HG03521 (cell line): ENCODE measurements around the gene IL12A.

ENCODE experiments used
- ATAC-seq: cut with Tn5 transposase; IDR thresholded peaks from one replicate; pipeline ENCODE4 v1.9.1; 2021; ENCODE audit warnings: mild to moderate bottlenecking, moderate library complexity; ENCODE audit not compliant: unreplicated experiment

The IL12A gene

DNA sequence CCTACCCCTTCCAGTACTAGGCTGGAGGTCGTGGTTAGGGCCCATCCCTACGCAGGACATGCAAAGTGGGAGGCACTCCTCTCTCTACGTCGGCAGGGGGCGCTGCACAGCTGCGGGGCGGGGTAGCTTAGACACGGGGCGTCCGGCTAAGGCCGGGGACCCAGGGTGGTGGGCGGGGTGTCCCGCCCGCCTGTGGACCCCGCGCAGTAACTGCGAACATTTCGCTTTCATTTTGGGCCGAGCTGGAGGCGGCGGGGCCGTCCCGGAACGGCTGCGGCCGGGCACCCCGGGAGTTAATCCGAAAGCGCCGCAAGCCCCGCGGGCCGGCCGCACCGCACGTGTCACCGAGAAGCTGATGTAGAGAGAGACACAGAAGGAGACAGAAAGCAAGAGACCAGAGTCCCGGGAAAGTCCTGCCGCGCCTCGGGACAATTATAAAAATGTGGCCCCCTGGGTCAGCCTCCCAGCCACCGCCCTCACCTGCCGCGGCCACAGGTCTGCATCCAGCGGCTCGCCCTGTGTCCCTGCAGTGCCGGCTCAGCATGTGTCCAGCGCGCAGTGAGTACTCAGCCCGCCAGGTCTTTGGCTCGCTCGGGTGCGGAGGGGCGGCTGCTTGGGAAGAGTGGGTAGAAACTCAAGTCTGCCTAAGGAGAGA is at the start of gene IL12A:
IL12A (plus strand) TSS at position 219 of the 655 bp plus-strand sequence.
- ATAC-seq: peak; percentile 96

DNA sequence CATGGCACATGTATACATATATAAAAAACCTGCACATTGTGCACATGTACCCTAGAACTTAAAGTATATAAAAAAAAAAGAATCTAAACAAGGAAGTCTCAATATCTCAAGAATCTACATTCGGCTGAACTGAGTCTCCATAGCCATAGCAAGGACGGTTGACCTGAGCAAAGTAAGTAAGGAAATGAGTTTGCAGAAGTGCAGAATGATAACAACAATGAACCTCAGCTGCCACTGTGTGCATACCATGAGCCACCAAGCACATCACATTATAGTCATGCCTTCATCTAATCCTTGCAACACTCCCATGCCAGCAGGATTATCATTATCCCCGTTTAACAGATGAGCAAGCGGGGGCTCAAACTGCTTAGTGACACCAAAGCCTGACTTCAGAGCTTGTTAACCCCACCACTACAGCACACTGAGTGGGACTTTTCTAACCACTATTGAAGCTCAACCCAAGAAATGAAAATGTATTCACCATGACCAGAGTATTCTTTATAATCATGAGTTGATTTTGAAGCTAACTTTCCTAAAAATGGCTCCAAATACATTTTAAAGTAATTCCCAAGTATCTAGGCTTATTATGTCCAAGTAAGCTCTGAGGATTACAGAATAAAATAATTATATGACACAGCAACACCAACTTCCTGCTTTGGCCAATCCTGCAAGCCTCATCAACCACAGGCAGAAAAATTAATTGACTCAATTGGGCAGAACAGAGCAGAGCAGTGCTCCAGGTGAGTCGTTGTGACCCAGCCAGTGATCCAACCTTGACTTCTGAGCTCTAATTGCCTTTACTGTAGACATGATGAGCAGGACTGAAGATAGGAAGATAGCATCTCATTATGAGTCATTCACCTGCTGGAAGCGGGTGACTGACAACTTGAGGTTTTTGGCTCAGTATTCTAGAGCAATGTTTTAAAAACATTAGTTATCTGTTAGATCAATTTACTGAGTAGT is 47.3 kb upstream of the IL12A start:
- ATAC-seq: peak; percentile 62

DNA sequence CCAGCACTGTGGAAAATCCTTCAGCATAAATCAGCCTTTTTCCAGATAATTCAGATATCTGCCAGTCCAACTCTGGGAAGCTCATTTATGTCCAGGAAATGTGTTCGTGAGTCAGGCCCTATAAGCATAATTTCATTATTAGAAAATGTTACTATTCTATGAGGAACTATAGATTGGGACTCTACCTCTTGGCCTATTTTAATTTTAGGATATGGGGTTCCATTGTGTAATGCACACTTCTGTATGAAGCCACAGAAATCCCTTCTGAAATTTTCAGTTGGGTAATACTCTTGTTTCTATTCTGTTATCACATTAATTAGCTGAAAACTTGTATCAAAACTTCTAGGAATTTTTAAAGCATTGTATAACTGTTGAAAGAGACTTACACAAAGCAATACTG is 43.9 kb upstream of the IL12A start:
- no peak for ATAC-seq

DNA sequence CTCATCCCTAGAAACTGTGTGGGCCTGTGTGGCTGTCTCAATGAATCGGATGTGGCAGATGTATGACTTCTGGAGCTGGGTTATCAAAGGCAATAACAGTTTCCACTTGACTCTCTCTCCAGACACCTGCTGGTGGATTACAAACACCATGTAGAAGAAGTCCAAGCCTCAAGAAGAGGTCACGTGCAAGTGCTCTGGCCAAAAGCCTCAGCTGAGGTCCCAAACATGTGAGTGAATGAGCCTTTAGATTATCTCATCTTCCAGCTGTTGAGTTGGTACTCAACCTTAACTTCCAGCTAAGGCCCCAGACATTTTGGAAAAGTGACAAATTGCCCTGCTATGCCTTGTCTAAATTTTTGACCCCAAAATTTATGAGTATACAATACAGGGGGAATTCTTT is 42.7 kb upstream of the IL12A start:
- ATAC-seq: no peak

DNA sequence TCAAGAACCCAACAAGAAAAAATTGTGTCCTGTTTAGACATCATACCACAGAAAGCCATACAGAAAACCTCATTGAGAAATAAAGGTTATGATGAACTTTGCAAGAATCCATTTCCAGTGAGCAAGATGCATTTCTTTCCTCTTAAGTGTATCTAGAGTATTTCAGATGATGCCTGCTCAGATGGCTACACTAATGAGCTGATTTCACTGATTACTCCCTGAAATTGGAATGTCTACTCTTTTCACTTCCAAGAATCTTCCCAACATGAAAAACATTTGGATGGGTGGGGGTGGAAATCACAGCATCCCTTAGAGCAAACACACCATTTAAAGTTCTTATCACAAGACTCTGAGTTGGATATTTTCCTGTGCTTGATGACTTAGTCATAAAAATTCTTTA is 41.4 kb upstream of the IL12A start:
- no peak for ATAC-seq

DNA sequence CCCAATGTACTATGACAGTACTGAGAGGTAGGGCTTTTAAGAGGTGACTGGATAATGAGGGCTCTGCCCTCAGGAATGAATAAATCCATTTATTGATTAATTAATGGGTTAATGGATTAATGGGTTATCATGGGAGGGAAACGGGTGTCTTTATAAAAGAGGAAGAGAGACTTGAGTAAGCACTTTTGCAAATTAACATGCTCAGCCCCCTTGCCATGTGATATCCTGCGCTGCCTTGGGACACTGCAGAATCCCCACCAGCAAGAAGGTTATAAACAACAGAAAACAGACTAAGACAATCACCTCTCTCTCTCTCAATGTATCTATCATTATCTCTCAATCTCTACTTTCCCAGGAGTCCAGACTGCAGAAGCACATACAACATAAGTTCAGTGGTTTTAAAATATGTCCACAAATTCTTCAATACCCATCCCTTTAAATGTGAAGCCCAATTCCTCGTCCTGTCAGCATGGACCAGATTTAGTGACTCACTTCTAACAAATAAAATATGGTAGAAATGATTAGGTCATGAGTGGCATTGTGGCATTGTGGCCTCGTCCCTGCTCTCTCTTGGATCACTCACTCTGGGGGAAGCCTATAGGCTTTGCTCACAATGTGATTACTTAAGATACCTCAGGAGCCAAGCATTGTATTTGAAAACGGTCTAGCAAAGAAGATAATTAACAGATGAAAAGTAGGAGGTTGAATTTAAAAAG is 40.0 kb upstream of the IL12A start:
- ATAC-seq: no peak

DNA sequence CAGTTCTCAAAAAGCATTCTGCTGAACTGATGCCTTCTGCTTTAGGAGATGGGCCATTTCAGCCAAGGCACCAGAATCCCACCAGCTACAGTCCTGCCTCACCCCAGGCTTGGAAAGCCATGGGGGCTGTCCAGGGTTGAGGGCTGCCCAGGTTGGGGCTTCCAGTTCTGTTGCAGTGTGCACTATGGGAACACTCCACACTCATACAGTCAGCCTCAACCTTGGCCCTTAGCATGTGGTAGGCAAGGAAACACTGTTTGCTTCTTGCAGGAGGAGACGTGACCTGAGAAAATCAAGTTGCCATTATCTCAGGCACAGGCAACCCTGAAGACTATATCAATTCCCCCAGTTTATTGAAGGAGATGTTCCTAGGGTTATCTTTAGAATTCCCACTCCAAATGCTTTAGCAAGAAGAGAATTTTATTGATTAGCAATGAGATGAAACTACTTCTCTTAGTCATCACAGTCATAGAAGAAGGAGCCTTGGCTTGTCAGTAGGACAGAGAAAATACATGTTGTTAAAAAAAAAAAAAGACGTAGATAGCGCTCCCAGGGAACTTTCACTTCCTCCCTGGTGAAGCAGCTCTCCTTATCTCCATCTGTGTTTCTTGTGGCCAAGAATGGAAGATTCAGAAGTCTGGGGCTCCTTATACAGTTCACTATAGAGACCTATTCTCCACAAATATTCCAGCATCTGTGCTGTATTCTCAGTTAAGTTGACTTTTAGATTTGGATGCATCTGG is 38.3 kb upstream of the IL12A start:
- ATAC-seq: no peak

DNA sequence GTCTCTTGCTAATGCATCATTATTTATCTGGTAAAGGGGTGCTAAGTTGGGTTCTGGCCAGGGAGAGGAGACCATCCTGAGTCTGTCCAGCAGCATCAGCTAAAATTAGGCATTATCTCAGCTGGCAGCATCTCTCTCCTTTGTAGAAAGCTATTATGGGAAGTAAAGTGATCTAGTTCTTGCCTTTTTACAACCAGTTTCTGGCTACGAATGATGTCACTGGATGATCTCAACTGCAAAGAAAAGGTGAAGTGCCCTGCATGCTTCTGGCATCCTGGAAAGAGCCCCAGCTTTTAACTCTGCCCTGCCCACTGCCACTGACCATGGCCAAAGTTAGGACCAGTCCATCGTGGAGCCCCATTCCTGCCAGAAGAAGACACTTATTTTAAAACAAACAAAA is 37.1 kb upstream of the IL12A start:
- no peak for ATAC-seq

DNA sequence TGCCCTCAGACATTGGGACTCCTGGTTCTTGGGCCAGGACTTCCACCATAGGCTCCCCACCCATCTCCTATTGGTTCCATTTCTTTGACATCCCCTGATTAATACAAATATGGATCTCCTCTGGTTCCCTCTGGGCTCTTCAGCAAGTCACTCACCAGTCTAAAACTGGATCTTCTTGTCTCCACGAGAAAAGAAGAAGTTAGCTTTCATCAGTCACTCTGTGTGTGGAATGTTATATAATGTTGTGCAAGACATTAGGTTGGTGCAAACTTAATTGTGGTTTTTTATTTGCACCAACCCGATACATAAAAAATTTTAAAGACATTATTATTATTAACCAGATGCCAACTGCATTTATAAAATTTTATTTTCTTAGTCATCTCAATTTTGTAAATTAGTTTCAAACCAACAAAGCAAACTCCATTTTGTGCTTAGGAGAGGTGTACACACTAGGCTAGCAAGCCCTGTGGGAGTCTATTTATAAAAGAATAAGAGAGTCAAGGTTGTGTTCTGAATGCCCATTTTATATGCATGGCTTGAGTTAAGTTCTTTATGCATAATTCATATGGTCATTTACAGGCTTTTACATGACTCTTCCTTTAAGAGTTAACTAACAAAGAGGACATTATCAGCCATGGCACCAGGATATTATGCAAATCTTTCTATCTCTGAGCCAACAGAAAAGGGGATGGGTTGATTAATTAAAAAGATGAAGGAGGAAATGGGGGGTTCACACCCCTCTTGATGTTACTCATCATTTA is 35.1 kb upstream of the IL12A start:
- ATAC-seq: no peak

DNA sequence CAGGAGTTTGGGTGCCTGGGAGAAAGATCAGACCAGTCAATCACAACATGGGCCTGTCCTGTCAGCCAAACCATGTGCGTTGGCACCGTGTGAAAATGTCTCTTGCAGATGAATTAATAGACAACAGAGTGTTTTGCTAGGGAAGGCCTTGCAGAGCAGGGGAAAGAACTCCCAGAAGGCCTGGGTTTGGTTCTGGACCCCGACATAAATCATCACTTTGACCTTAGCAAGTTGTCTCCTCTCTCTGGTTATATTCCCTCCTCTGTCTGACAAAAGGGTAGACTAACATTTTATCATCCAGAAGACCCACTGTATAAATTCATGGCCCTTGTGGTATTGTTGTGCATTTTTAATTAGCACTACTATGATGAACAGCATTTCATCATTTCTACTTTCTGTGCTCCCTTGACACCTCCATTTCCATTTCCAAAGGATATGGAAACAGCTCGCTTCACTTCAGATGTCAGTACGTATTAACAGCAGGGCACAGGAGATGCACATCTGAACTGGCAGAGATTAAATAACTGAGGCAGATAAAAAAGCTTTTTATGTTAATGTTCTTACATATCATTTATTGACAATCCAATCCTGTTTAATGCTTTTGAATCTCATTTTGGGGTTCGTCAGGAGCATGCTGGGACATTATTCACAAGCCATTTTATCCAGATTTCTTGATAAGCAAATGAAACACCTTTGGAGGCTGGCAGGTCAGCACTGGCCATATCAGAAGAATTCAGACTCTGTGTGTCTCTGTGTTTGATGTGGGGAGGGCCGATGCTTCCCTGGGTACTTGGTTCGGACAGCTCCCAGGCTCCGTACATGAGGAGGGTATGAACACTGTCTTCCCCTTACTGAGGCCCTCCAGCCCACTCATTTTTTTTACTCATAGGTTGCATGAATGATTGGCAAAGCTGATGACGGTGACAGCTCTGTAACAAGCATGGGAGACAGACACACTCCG is 28.2 kb upstream of the IL12A start:
- no peak for ATAC-seq

DNA sequence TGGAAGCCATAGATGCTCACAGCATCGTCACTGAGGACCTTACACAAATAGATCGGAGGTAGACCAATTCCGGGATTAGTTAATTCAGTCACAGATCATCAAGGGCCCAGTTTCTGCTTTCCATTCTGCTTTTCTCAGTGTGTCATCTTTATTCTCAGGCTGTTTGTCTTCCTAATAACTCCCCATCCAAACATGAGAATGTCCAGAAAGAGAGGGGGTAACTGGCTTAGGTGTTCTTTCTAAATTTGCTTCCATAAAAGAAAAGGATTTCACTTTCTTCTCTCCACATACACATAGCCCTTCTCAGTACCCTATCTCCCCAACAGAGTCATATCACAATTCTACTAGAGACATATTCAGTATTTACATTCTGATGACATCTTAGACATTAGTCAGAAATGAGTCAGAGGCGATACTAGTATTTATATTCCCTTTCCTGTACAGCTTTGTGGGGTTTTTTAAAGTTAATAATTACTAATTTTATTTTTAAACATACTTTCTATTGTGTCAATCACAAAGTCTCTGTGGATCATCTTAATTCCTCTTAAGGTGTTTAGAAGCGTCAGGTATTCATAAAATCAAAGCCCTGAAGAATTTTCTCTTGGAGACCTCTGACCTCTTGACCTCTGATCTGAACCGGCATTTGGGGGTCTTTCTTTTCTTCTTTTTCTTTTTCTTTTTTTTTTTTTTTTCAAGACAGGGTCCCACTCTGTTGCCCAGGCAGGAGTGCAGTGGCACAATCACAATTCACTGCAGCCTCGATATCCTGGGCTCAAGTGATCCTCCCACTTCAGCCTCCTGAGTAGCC is 24.3 kb upstream of the IL12A start:
- ATAC-seq: peak; percentile 100

DNA sequence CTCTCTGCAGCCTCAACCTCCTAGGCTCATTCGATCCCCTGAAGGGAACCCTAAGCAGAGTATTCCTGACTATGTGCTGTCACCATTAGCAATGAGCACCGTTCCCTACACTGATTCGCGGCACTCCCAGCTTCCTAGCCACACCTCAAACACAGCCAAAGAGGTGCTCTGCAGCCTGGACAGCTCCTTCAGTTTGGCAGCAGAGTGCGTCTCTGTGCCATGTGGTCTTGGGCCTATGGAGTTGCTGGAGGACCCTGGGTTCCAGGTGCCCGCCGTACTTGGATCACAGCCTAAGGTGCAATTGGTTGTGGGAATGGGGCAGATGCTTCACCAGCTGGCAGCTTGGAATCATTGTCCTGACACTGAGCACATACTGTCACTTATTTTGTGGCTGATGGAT is 17.3 kb upstream of the IL12A start:
- ATAC-seq: no peak

DNA sequence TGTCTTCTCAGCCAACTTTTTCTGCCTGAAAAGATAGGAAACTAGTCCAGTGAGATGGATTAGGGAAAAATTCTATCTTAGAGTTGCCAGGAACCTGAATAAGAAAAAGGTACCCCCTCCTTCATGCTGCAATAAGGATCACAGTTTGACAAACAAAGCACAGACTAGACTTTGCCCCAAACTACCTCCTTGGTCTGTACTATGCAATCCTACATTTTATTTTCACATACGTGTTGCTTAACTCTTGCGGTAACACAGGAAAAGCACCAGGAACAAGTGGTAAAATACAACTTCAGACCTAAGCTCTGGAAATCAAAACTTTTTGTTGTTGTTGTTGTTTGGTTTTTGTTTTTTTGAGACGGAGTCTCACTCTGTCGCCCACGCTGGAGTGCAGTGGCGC is 11.3 kb upstream of the IL12A start:
- no peak for ATAC-seq

DNA sequence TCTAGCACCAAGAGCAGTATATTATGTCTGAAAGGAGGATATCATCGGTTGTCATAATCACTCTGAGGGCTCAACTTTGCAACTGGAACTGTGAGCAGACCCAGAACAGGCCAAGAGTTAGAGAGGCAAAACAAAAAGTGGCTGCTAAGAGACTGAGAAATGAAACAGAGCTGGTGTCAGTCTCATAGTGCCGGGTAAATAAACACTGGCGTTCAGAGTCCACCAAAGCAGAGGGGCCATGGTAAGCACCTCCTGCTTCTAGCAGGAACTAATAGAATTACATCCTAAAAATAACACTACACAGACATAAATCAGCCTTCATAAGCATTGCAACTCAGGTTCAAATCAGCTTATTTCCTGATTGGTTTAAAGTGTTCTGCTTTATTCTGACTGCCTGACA is 10.3 kb upstream of the IL12A start:
- peak; percentile 96 for ATAC-seq

DNA sequence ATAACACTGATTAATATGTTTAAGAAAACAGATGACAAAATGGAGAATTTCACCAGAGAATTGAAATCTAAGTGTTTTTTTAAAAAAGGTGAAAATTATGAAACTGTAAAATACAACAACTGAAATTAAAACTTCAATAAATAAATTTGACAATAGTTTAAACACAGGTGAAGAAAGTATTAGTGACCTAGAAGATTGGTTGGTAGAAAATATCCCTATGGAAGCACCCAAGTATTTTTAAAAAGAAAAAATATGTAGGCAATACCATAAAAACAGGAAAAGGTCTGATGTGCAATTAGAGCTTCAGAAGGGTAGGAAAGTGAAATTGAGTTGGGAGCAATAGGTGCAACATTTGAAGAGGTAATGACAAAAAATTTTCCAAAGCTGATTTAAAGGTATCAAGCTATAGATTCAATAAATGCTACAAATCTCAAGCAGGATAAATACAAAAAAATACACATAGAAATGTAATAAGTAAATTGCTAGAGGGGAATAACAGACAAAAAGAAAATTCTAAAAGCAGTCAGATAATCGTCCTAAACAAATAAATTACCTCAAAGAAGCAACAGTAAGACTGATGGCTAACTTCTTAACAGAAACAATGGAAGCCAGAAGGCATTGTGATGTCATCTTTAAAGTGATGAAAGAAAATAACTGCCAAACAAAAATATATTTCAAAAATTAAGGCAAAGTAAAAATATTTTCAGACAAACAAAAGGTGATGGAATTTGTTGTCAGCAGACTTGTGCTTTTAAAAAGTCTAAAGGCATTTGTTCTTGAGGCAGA is 9.5 kb upstream of the IL12A start:
- no peak for ATAC-seq

DNA sequence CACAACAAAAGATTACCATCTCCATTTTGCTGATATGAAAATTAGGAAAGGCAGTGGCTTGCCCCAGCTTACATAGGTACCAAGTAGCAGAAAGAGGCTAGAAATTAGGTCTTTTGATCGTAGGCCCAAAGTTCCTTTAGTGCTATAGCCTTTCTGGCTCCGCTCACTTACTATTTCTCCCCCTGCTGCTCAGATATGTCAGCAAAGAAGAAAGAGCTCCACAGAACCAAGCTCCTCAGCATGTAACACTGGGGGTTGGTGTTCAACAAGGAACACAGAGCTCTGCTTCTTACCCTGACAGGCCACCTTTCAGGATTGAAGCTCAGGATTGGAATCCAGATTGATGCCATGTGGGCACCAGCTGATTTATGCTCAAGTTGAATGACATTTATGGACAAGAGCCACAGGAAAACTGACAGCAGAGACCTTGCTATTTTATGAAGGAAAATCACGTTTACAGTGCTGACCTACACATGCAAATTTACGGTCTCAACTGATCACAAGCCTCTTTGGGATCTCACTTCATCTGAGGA is 6.1 kb upstream of the IL12A start:
- no peak for ATAC-seq

DNA sequence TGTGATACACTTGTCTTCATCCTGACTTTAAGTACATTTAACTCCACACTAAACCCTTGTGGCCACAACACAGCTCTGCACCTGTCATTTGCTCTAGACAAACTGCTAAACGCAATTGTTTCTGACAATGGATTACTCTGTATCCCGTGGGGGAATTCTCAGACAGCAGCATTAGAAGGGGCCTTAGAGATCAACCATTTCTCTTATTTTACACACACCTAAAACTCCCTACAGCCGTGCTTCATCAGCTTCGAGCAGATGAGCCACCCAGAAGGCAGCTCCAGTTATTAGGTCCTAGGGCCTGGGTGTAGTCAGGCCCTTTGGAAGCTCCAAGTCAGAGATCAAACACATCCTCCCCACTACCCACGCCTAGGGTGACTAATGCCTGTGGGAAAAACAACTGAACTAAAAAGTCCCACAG is 1.3 kb upstream of the IL12A start:
- ATAC-seq: no peak
